WTC11 (cell line): Measurements from ENCODE around the gene KDM4B. TPM values are rescaled to one million over a fixed set of nuclear protein-coding genes. Genes with fewer than 3 reads are reported as not detected.

Experiments
- ATAC-seq: fragments of 200-7000 bp; cut with Tn5 transposase; 2 replicates; pipeline ENCODE4 v1.10.0; 2021; ENCODE audit warnings: mild to moderate bottlenecking, moderate library complexity
- CTCF ChIA-PET: fragments of 300-600 bp; sonication (Branson Sonifier 250); formaldehyde crosslinking; loops from one replicate; lab custom pipeline; 2021; ENCODE audit warnings: antibody characterized with exemption; lab: Charles Lee
- POLR2A ChIA-PET: fragments of 350-600 bp; sonication (Branson Sonifier 250); formaldehyde crosslinking; loops from one replicate; lab custom pipeline; 2021; ENCODE audit warnings: antibody characterized with exemption; lab: Charles Lee
- DNase-seq: peaks from one replicate; pipeline ENCODE4 v3.0.0; 2021; ENCODE audit warnings: low spot score
- H3K27ac Mint-ChIP-seq: 2 replicates; pipeline ENCODE4 v1.8.0; 2021; ENCODE audit warnings: mixed read lengths
- H3K27me3 Mint-ChIP-seq: 2 replicates; pipeline ENCODE4 v1.8.0; 2021; ENCODE audit warnings: low read depth, mild to moderate bottlenecking, moderate library complexity, mixed read lengths
- H3K36me3 Mint-ChIP-seq: 2 replicates; pipeline ENCODE4 v1.8.0; 2021; ENCODE audit warnings: mixed read lengths
- H3K4me1 Mint-ChIP-seq: 2 replicates; pipeline ENCODE4 v1.8.0; 2022; ENCODE audit warnings: mixed read lengths
- H3K4me3 Mint-ChIP-seq: 2 replicates; pipeline ENCODE4 v1.8.0; 2021; ENCODE audit warnings: mild to moderate bottlenecking, moderate library complexity, mixed read lengths
- H3K9me3 Mint-ChIP-seq: 2 replicates; pipeline ENCODE4 v1.8.0; 2021; ENCODE audit warnings: mixed read lengths
- ELF4 ChIP-seq: sonication (generic); formaldehyde crosslinking; IDR thresholded peaks from 2 replicates; pipeline ENCODE4 v1.8.1; 2022; ENCODE audit warnings: low read depth, mild to moderate bottlenecking, moderate library complexity, missing genetic modification reagents
- ETV6 ChIP-seq: sonication (generic); formaldehyde crosslinking; IDR thresholded peaks from 2 replicates; pipeline ENCODE4 v1.8.1; 2022; ENCODE audit warnings: mild to moderate bottlenecking, missing genetic modification reagents
- FOXP1 ChIP-seq: sonication (generic); formaldehyde crosslinking; IDR thresholded peaks from 2 replicates; pipeline ENCODE4 v1.8.0; 2022; ENCODE audit warnings: missing genetic modification reagents, mild to moderate bottlenecking, moderate library complexity, borderline replicate concordance
- GTF2I ChIP-seq: fragments of 250-450 bp; sonication (Bioruptor Pico); conservative IDR thresholded peaks from 2 replicates; pipeline ENCODE4 v1.4.0; 2021; ENCODE audit warnings: mild to moderate bottlenecking
- MXD4 ChIP-seq: fragments of 250-450 bp; sonication (Bioruptor Pico); IDR thresholded peaks from 2 replicates; pipeline ENCODE4 v1.8.0; 2021; ENCODE audit warnings: mild to moderate bottlenecking, moderate library complexity, borderline replicate concordance
- NFYB ChIP-seq: sonication (generic); formaldehyde crosslinking; conservative IDR thresholded peaks from 2 replicates; pipeline ENCODE4 v1.8.0; 2022; ENCODE audit warnings: low read depth, missing genetic modification reagents
- PRRX2 ChIP-seq: fragments of 250-450 bp; sonication (Bioruptor Pico); IDR thresholded peaks from 2 replicates; pipeline ENCODE4 v1.8.0; 2021; ENCODE audit warnings: mild to moderate bottlenecking
- RELA ChIP-seq: sonication (generic); formaldehyde crosslinking; IDR thresholded peaks from 2 replicates; pipeline ENCODE4 v1.8.1; 2022; ENCODE audit warnings: missing genetic modification reagents, mild to moderate bottlenecking, borderline replicate concordance
- SMAD3 ChIP-seq: sonication (generic); formaldehyde crosslinking; IDR thresholded peaks from 2 replicates; pipeline ENCODE4 v1.8.0; 2022; ENCODE audit warnings: missing genetic modification reagents, mild to moderate bottlenecking, borderline replicate concordance
- SP1 ChIP-seq: sonication (generic); formaldehyde crosslinking; conservative IDR thresholded peaks from 2 replicates; pipeline ENCODE4 v1.8.1; 2022; ENCODE audit warnings: missing genetic modification reagents
- ZNF232 ChIP-seq: sonication (generic); formaldehyde crosslinking; IDR thresholded peaks from 2 replicates; pipeline ENCODE4 v1.8.0; 2022; ENCODE audit warnings: mild to moderate bottlenecking, missing genetic modification reagents
- ZNF263 ChIP-seq: sonication (generic); formaldehyde crosslinking; IDR thresholded peaks from 2 replicates; pipeline ENCODE4 v1.8.1; 2022; ENCODE audit warnings: low read depth, mild to moderate bottlenecking, moderate library complexity, missing genetic modification reagents
- total RNA-seq: library from RNA; stranded (reverse); gene quantifications from 3 replicates; pipeline ENCODE4 v1.2.3, GENCODE V29; 2021
- TF ChIP-seq, protein P1 (sequence below): sonication (generic); formaldehyde crosslinking; IDR thresholded peaks from 2 replicates; pipeline ENCODE4 v1.8.0; 2022; ENCODE audit warnings: mild to moderate bottlenecking, missing genetic modification reagents
- TF ChIP-seq, protein P2 (sequence below): sonication (generic); formaldehyde crosslinking; conservative IDR thresholded peaks from 2 replicates; pipeline ENCODE4 v1.8.1; 2023; ENCODE audit warnings: mild to moderate bottlenecking, low read depth, missing genetic modification reagents, moderate library complexity
- TF ChIP-seq, protein P3 (sequence below): fragments of 250-450 bp; sonication (Bioruptor Pico); conservative IDR thresholded peaks from 2 replicates; pipeline ENCODE4 v1.9.0; 2021; ENCODE audit warnings: mild to moderate bottlenecking
- TF ChIP-seq, protein P4 (sequence below): sonication (generic); formaldehyde crosslinking; IDR thresholded peaks from 2 replicates; pipeline ENCODE4 v1.8.1; 2023; ENCODE audit warnings: mild to moderate bottlenecking, missing genetic modification reagents
- TF ChIP-seq, protein P5 (sequence below): sonication (generic); formaldehyde crosslinking; conservative IDR thresholded peaks from 2 replicates; pipeline ENCODE4 v1.8.1; 2022; ENCODE audit warnings: mild to moderate bottlenecking, missing genetic modification reagents

The KDM4B gene
- total RNA-seq, 1 experiment from 2014 or later: 43.2 TPM

DNA sequence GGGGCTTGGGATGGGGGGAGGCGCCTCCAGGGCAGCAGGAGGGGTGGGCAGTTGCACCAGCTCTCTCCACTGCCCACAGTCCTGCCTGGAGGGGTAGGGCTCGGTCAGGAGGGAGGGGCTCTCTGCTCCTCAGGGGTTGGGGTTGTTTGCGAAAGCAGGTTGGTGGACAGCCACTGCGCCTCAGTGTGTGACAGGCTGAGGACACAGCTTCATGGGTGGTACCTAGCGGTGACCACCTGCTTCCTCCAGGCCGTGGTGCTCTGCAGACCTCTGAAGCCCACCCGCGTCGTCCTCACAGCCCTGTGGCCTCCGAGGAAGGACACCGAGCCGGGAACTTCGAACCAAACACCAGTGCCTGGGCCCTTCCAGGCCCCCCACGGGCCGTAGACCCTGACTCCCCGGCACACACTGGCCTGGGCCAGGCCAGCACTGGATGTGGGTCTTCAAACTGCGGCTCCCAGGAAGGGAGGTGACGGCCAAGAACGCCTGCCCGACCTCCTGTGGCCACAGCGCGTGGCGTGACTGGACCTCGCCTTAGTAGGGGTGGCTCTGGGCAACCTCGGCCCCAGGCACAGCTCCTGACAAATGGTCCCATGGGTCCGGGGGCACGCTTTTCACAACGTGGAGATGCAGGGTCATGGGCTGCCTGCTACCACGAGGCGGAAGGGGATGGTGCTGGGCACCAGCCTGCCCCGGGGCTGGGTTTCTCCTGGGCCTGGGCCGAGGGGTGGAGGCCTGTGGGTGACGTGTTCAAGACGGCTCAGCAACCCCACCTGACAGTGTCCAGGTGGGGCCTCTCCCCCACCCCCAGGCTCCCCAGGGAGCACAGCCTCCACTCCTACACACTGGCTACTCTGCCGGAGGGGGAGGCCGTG lies 173.2 kb downstream of the KDM4B start:
- no peak for DNase-seq
- peaks cover 24% of the 10 kb centered on the region for H3K36me3 Mint-ChIP-seq
- no peaks in the 10 kb centered on the region for H3K9me3 Mint-ChIP-seq
- no peak overlapping the region for H3K27ac Mint-ChIP-seq
- POLR2A ChIA-PET: no interaction called here
- TF ChIP-seq, protein P1, sequence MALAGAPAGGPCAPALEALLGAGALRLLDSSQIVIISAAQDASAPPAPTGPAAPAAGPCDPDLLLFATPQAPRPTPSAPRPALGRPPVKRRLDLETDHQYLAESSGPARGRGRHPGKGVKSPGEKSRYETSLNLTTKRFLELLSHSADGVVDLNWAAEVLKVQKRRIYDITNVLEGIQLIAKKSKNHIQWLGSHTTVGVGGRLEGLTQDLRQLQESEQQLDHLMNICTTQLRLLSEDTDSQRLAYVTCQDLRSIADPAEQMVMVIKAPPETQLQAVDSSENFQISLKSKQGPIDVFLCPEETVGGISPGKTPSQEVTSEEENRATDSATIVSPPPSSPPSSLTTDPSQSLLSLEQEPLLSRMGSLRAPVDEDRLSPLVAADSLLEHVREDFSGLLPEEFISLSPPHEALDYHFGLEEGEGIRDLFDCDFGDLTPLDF (CRISPR knock-in tag): no peak
- TF ChIP-seq ELF4 (CRISPR knock-in tag): no peak
- TF ChIP-seq FOXP1: no peak
- TF ChIP-seq, protein P2, sequence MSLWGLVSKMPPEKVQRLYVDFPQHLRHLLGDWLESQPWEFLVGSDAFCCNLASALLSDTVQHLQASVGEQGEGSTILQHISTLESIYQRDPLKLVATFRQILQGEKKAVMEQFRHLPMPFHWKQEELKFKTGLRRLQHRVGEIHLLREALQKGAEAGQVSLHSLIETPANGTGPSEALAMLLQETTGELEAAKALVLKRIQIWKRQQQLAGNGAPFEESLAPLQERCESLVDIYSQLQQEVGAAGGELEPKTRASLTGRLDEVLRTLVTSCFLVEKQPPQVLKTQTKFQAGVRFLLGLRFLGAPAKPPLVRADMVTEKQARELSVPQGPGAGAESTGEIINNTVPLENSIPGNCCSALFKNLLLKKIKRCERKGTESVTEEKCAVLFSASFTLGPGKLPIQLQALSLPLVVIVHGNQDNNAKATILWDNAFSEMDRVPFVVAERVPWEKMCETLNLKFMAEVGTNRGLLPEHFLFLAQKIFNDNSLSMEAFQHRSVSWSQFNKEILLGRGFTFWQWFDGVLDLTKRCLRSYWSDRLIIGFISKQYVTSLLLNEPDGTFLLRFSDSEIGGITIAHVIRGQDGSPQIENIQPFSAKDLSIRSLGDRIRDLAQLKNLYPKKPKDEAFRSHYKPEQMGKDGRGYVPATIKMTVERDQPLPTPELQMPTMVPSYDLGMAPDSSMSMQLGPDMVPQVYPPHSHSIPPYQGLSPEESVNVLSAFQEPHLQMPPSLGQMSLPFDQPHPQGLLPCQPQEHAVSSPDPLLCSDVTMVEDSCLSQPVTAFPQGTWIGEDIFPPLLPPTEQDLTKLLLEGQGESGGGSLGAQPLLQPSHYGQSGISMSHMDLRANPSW (CRISPR knock-in tag): no peak
- TF ChIP-seq ETV6 (CRISPR knock-in tag): no peak
- no peak for TF ChIP-seq RELA (CRISPR knock-in tag)
- TF ChIP-seq ZNF263 (CRISPR knock-in tag): no peak
- no peaks in the 10 kb centered on the region for H3K4me1 Mint-ChIP-seq
- CTCF ChIA-PET: interaction anchor here (0.6 to 2.1 kb wide), 4 partner anchors 9 to 94 kb away, joined by 5 to 7 read pairs (median 6); no protein-coding TSS in a partner anchor
- H3K4me3 Mint-ChIP-seq: no peak overlapping the region
- no peak for ATAC-seq
- H3K27me3 Mint-ChIP-seq: no peaks in the 10 kb centered on the region

DNA sequence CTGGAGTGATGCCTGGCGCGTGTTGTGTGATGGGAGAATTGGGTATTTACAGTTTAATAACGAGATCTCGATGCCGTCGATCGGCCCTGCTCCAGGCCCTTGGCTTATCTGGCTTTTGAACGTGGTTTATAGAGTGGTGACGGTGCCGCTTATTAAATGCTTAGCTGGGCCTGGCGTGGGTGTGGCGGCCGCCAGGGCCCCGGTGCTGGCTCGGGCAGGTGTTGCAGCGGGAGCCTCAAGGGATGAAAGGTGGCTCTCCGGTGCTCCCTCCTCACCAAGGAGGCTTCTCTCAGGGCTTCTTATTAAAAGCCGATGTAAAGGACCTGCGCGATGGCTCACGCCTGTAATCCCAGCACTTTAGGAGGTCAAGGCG lies 173.8 kb downstream of the KDM4B start:
- H3K27me3 Mint-ChIP-seq: no peaks in the 10 kb centered on the region
- H3K27ac Mint-ChIP-seq: no peak overlapping the region
- DNase-seq (no peak), ATAC-seq (no peak)
- H3K36me3 Mint-ChIP-seq: peaks cover 25% of the 10 kb centered on the region
- ChIA-PET CTCF (interaction anchor here (1.5 to 2.1 kb wide), 2 partner anchors 8 to 94 kb away, joined by 5 to 6 read pairs; no protein-coding TSS in a partner anchor), POLR2A (no interaction called here)
- H3K4me1 Mint-ChIP-seq: no peaks in the 10 kb centered on the region
- H3K4me3 Mint-ChIP-seq: no peak overlapping the region
- no peaks in the 10 kb centered on the region for H3K9me3 Mint-ChIP-seq
- TF ChIP-seq NFYB (no peak), MXD4 (no peak), ZNF232 (CRISPR knock-in tag) (no peak), GTF2I (CRISPR knock-in tag) (no peak), SP1 (no peak), SMAD3 (CRISPR knock-in tag) (no peak), PRRX2 (CRISPR knock-in tag) (no peak)
- TF ChIP-seq, protein P3, sequence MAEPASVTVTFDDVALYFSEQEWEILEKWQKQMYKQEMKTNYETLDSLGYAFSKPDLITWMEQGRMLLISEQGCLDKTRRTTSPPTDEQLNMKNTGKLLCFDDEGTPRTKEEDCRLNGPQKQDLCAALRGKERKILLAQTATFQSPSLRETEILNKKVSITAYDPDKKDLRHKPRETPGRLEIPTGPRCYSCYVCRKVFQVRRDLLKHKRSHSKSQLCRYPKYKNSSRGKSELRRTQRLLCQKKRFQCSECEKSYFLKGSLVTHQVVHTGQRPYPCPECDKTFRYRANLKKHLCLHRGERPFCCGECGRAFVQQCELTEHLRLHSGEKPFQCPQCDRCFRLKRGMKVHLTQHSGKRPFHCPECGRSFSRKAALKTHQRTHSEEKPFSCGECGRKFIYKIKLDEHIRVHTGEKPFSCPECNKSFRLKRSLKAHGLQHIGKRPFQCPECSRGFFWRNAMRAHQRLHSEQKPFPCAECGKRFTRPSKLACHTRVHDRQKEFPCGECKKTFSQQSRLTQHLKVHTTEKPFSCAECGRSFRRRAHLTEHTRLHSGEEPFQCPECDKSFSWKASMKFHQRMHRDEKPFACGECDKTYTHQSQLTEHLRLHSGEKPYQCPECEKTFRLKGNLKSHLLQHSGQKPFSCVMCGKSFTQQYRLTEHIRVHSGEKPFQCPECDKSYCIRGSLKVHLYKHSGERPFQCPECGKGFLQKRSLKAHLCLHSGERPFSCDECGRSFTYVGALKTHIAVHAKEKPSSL (CRISPR knock-in tag): no peak
- TF ChIP-seq, protein P4, sequence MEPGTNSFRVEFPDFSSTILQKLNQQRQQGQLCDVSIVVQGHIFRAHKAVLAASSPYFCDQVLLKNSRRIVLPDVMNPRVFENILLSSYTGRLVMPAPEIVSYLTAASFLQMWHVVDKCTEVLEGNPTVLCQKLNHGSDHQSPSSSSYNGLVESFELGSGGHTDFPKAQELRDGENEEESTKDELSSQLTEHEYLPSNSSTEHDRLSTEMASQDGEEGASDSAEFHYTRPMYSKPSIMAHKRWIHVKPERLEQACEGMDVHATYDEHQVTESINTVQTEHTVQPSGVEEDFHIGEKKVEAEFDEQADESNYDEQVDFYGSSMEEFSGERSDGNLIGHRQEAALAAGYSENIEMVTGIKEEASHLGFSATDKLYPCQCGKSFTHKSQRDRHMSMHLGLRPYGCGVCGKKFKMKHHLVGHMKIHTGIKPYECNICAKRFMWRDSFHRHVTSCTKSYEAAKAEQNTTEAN: no peak
- TF ChIP-seq, protein P5, sequence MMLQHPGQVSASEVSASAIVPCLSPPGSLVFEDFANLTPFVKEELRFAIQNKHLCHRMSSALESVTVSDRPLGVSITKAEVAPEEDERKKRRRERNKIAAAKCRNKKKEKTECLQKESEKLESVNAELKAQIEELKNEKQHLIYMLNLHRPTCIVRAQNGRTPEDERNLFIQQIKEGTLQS: no peak
- TF ChIP-seq, protein P2 (CRISPR knock-in tag): no peak
